ENCODE results near the gene MEOX1.

The MEOX1 gene

DNA sequence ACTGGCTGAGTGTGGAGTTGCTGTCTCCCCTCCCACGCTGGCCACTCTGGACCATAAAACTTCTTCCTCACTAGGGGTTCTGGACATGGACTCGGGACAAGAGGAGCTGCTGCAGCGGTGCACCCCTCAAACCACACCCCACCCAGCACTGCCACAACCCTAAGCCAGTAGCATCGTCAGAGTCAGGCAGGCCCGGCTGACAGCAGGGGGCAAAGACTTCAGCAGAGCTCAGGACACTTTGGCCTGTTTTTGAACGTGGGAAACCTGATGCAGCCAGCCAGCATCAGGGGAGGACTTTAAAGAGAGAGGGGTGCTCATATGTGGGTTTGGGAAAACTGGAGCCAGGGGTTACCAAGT, 9.6 kb downstream of the MEOX1 start:
- DNase-seq = no peak

DNA sequence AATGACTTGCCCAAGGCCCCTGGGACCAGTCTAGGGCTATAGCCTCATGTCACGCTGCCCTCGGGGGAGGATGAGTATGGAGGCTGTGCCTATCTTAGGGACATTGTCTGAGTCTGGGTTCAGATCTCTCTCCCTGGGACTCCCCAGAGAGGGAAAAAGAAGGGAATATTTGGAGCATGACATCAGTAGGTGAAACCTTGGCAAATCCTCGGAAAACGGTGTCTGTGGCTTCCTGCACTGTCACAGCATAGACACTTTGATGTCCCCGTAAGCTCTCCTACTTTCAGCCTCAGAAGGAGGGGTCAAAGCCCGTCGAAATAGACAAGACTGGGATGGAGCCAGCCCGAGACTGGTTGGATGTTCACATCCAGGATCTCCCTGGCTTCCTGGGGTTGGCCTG, 11.3 kb downstream of the MEOX1 start:
- DNase-seq = no peak

DNA sequence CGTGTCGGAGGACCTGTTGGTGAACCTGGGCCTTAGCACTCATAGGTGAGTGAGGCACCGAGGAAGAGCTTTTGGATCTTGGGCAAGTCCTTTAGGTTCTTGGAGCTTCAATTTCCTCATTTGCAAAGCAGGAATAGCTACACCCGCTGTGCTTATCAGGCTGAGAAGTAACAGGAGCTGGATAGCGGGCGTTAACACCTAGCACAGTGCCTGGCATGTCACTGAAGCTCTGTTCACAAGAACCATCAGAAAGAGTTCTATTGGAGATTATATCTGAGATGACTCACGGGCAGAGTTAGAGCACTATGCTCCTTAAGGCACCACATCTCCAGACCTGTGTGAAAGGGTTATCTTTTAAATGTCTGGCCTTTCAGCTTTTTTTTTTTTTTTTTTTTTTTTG, 12.8 kb downstream of the MEOX1 start:
- no peak for DNase-seq

DNA sequence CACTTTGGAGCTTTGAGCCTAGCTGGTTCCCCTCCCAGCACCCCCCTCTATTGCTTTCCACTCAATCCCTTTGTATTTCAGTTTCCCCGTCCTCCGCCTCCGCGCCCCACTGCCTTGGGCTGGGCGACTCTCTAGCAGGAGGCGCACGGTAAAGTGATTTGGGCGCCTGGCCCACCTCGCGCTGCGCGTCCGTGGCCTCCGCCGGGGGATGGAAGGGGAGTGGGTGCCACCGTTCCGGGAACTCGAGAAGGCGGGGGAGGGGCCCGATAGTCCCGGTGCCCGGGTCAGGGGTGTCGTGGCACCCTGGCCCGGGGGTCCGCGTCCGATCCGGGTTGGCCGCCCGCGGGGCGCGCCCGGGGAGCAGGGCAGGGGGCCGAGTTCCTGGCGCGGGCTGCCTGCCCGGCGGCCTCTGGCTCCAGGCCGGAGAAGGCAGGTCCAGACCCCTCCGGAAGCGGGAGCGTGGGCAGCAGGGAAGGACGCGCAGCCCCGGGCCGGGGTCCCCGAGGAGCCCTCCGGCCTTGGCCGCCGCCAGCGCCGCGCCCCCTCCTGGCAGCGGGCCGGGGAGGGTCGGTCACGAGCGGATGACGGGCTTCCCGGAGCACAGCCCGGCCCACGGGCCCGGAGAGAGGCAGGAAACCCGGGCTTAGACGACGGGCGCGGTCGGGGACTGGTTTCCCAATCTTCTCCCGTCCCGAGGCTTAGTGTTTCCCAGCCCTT, 15.8 kb downstream of the MEOX1 start:
- DNase-seq = no peak

DNA sequence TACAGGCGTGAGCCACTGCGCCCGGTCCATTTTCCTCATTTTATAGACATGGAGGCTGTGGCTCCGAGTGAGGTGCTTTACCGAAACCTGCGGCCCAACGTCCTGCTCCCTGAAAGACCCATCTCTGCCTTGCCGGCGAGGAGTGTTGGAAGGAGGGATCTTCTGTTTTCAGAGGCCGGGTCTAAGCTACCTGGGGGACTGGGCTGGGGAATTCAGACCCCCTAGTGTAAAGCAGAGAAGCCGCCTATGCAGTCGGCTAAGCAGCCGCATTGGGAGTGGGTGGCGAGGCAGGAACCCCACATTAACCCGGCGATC, 16.3 kb downstream of the MEOX1 start:
- no peak for DNase-seq

DNA sequence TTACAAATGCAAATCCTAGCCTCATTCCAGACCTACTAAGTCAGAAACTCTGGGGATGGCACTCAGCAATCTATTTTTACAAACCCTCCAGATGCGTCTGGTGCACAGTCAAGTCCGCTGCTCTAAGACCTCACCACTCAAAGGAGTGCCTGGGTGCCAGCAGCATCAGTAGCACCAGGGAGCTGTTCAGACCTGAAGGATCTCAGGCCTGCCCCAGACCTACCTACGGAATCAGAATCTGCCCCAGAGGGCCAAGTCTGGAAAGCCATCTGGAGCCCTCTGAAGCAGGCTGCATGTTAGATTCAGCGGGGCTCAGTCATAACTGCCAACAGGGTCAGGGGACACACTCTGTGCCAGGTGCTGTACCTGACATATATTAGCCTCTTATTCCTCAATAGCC, 17.6 kb downstream of the MEOX1 start:
- DNase-seq = no peak

DNA sequence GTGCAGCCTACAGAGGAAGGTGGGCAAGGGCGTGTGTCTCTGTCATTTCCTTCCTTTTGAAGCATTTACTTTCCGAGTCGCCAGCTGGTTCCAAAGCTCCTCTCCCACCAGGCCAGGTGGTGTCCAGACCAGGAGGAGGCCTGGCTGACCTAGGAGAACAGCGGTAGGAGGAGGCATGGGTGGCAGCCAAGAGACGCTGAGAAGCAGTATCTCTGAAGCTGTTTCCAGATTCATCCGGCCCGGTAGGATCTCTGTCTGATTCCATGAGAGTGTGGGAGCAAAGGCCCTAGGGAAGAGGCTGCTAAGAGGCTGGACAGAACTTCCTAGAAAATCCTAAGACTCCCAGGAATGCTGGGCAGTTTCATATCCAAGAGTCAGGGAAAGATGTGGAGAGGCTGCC, 20.3 kb downstream of the MEOX1 start:
- no peak for DNase-seq

DNA sequence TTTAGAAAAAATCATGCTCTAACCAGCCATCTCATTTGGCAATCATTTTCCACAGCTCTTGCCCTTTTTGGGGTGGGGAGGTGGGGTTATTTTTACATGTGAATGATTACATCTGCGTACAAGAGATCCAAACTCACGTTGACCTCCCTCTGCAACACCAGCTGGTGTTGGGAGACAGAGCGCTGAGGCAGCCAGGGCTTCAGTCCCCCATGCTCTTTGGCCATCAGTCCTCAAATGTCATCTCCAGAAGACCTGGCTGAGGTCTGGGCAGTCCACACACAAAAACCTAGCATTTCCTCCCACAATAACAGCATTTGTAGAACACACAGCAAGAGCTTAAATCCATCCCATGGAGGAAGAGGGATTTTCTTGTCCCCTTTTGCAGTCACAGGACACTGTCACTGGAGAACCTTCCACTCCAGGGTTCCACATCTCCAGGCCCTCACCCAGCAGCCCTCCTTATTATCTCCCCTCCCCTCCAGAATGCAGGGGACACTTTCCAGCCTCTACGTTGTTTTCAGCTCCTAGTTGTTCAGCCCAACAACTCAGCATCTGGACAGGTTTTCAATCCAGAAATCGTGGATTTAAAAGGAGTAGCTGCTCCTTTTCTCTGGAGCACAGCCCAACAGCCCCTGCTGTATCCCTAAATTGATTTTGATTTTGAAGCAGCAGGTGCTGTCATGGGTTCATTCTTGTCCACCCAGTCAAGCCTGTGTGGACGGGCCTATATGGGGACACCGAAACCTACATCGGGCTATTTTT, 21.1 kb downstream of the MEOX1 start:
- no peak for DNase-seq

DNA sequence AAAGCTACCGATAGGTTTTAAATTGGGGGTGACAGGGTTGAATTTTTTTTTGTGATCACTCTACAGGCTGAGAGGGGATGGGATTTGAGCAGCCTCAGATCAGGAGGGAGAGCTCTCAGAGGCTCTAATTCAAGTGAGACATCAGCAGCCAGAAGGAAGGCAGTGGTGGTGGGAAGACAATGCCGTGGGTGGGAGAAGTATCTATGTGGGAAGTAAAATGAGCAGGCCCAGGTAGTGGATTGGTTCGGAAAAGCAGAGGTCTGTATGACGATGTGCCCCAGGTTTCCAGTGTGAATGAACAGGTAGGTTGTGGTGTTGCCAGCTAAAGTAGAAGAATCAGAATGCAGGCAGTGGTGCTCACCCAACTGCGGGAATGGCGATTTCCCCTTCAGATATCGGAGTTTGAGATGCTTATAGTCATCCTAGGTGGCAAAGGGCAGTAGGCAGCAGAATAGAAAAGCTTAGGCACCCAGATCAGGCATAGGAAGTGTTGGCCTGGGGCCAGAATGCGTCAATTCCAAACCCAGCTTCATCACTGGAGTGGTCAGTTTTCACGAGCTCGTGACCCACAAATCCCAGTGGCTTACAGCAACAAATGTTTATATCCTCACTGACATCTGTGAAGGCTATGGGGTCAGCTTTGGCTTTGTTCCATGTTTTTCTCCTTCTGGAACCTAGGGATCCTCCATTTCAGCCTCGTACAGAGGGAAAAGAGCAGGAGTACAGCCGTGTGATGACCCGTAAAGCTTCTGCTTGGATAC, 24.0 kb downstream of the MEOX1 start:
- DNase-seq = no peak

DNA sequence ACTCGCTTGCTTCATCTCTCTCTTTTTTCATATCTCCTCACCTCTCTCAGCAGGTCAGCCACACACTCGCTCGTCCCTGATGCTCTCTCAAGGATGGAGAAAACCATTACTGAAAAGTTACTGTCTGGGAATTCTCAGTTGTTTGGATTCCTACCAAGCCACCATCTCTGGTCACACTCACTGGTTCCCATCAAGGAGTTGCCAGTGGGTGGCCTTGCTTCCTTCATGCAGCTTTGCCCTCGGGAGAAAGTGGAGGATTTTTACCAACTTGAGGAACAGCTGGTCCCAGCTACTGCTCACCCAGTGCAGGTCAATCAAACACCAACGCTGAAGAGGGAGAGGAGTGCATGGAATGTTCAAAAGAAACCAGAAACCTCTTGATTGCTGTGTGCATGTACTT, 25.3 kb downstream of the MEOX1 start:
- no peak for DNase-seq

DNA sequence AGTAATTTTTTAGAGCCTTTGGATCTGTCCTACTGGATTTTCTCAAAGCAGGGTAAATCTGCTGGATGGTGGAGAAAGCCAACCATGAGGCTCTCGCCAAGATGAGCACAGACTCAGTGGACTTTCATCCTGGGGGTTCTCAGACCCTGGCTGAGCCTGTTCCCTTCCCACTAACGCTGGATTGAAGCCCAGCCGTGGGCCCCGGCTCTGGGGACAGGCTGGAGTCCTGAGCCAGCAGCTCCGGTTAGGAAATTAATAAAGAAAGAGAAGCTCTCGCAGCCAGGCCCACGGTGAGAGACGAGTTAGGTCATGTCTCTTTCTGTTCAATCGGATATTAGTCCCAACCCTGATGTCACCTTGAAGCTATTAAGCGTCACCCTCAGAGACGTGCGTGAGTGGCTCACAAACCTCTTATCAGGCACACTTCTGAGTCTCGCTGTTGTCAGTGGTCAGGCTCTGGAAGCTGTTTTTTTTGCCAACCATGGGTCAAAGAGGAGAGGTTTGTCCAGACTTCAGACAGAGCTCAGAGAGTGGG, 27.1 kb downstream of the MEOX1 start:
- no peak for DNase-seq

DNA sequence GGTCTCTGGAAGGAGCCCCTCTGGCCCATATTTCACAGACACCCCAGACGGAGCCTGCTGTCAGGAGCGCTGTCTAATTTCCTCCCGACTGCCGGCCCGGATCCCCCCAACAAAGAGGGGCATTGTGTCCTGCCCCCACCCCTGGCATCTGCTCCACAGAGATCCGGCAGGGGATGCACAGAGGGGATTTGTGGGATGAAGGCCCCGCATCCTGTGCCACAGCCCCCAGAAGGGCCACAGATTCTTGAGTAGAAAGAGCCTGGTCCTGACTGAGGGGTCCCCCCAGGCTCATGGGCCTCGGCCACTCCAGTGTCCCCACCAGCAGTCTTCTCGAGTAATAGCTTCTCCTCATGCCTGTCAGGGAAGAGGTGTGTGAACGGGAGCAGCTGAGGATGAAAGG, 29.5 kb downstream of the MEOX1 start:
- no peak for DNase-seq

DNA sequence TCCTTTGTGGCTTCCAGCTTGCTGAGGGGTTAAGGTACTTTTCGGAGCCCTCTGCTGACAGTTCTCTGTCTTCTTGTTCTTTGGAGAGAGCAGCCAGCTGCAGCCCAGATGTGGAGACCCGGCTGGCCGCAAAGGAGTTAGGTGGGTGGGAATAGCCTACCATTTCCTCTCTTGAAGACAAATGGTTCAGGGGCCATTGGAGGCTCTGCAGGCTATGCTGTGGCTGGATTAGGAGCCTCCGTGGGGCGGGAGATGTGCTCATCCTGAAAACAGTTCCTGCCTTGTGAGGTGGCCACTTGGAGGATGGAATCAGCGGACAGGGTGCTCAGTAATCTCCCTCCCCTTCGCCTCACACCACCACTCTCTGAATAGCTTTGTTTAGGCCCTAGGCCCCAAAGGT, 30.3 kb downstream of the MEOX1 start:
- no peak for DNase-seq

DNA sequence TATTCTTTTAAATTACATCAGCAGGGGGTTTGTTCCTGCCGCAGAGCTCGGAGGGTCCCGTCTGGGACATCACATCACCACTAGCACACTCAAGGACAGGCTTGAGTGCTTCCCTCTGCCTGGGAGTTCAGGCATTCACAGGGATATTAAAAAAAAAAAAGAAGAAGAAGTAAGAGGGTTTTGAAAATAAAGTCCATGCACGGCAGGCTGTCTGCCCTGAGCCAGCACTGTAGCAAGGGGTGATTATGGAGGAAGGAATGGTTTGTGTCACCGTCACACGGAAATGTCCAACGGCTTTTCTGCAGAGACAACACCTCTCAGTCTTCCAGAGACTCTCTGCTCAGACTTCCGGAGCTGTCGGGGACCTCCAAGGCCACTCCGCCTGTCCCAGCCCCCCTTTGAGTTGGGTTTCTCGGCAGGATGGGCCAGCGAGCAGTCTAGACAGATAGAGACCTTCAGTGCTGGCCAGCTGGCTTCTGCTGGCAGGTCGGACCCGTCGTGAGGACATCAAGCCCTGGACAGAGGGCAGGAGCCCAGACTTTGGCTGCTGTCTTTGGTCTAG, 33.6 kb downstream of the MEOX1 start:
- DNase-seq = no peak

DNA sequence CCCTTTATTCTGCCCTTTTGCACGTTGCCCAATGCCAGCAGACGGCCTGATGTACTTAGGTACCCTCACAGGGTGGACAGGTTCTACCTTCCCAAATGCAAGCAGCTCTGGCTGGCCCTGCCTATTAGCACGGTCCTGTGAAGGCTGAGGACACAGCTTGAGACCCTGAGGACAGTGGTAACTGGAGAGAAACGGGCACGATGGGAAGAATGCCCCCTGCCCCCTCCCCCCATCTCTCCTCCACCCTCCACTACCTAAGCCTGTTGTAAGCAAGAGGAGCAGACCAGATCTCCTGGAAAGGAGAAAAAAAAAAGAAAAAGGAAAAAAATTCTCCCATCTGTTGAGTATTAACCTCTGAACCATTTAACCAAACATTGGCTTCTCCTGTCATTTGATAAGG, 34.1 kb downstream of the MEOX1 start:
- DNase-seq = no peak

DNA sequence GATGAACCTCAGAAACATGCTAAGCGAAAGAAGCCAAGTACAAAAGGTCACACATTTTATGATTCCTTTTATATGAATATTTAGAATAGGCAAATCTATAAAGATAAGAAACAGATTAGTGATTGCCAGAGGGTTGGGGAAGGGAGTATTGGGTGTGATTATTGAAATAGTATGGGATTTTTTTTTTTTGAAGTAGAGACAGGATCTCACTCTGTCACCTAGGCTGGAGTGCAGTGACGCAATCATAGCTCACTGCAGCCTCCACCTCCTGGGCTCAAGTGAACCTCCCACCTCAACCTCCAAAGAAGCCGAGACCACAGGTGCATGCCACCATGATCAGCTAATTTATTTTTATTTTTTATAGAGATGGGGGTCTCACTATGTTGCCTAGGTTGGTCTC, 35.7 kb downstream of the MEOX1 start:
- DNase-seq = no peak

DNA sequence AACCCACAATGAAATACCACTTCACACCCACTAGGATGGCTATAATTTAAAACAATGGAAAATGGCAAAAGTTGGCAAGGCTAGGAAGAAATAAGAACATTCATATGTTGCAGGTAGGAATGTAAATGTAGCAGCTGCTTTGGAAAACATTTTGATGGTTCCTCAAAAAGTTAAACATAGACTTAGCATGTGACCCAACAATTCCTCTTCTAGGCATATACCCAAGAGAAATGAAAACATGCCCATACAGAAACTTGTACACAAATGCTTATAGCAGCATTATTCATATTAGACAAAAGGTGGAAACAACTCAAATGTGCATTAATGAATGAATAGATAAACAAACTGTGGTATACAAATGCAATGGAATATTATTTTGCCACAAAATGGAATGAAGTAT, 36.1 kb downstream of the MEOX1 start:
- no peak for DNase-seq

DNA sequence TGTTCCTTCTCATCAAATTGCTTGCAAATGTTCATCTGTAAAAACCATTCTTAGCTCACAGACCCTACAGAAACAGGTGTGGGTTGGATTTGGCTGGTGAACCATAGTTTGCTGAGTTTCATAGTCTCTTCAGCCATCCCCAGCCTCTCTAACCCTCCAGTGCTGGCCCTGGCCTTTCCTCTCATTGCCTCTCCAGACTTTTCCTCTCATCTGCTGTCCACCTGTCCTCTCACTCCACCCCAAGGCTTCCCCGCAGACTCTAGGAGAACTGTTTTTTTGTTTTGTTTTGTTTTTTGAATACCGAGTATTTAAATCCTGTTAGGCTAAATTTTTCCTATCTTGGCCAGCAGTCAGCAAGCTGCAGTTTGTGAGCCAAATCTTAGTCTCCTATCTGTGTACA, 41.1 kb downstream of the MEOX1 start:
- no peak for DNase-seq

DNA sequence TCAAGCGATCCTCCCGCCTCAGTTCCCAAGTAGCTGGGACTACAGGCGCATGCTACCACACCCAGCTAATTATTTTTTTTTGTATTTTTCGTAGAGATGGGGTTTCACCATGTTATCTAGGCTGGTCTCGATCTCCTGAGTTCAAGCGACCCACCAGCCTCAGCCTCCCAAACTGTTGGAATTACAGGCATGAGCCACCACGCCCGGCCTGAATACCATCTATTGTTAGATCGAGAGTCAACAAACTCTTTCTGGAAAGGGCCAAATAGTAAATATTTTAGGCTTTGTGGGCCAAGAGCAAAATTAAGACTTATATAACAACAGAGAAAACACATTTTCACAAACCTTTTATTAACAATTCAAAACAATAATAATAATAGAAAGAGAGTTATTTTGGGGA, 41.6 kb downstream of the MEOX1 start:
- no peak for DNase-seq

DNA sequence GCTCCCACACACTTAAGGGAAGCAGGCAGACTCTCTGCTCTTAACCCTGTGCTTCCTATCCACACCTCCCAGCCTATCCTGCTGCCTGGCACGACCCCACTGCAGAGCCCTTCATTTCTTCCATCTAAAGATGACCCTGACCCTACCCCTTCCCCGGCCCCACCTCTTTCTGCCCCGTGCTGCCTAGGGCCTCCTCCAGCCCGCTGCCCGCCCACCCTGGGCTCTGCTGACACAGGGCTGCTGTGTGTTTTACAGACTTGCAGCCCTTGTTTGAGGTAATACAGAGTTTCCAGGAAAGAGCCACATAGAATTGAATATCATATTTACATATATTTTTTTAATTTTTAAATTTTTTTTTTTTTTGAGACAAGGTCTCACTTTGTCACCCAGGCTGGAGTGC, 42.0 kb downstream of the MEOX1 start:
- DNase-seq = no peak

DNA sequence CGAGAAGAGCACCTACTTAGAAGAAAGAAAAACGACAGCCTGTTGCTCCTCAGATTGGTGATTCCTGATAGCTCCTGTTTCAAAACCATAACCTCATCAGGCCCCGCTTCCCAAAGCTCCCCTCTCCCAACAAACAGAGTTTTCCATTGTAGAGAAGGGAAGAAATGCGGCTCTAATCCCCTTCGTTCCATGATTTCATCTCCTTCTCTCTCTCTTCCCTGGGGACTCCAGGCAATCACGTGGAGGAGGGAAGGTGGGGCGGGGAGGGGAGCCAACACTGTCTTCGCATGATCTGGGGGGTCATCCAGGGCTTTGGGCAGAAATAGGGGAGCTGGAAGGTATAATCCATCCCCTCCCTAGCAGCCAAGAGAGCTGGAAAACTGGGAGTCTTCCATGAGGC, 43.4 kb downstream of the MEOX1 start:
- no peak for DNase-seq

DNA sequence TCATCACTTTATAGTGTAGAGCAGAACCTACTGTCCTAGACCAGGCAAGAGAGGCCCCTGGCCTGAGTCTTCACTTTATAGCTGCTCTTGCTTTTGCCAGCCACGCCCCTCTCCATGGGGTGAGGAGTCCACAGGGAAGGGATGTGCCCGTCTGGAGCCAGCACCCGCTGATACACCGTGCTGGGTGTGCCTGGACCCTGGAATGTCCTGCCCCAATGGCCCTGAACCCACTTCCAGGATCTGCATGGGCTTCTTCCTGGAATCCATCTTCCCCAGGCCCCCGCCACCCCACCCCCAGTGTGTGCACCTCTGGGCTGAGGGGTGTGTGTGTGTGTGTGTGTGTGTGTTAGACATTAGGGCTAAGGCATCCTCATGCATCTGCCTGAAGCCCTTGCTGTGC, 44.9 kb downstream of the MEOX1 start:
- no peak for DNase-seq

DNA sequence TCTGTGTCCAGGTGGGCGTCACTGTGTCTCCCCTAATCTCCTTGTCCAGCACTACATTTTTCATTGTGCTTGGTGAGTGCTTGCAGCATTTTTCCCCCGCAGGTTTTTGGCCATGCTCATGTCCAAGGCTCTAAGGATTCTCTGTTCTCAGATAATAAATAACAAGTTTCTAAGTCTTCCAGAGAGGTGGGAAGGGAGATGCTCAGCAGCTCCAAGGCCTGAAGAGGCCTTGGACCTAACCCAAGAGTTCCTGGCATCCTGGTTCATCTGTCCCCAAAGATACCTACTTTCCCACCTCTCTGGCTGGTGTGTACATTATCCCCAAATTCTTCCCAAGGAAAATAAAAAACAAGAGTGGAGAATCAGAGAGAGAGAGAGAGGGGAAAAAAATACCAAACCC, 45.3 kb downstream of the MEOX1 start:
- no peak for DNase-seq

DNA sequence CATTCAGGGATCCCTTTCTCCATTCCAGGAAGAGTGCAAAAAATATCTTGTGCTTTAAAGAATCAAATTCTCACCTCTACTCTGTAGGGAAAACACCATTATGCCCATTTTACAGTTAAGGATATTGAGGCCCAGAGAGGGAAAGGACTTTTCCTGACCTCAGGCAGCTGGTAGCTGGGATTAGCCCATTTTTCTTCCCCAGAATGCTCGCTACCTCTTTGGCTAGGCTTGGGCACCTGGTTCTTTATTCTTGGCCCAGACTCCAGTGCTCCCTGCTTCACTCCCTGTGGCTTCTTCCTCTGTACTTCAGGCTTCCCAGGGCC, 45.7 kb downstream of the MEOX1 start:
- no peak for DNase-seq
